ENCODE measurements around the gene IFT122. TPM values are rescaled to one million over a fixed set of nuclear protein-coding genes. Genes with fewer than 3 reads are reported as not detected.

Gene IFT122
- total RNA-seq, 5 donors from 2014 or later (not counting 1 experiment from before 2014, with no cell fraction given), result 15.0 to 23.9 (median 18.1) TPM

DNA sequence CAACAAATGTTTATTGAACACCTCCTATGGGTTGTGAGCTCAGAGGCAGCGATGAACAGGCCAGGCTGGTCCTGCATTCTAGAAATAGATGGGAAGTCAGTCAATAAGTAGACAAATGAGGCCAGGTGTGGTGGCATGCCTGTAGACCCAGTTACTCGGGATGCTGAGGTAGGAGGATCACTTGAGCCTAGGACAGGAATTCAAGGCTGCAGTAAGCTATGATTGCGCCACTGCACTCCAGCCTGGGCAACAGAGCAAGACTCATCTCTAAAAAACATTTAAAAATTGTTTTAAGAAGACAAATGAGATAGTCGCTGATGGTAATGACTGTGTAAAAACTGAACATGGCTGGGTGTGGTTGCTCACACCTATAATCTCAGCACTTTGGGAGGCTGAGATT is 84.1 kb downstream of the IFT122 start:
- CTCF ChIA-PET, result no interaction called here
- Histone ChIP-seq H3K27ac (ENCODE audit: low read length) (no peak overlapping the region), H3K27me3 (replicated peaks in 1 of 2; ENCODE audit: control insufficient read depth in 2 of 2, extremely low read depth in 1 of 2, insufficient read depth in 2 of 2, low read length in 1 of 2) (no peaks in the 10 kb centered on the region), H3K9me3 (no peaks in the 10 kb centered on the region), H3K4me3 (ENCODE audit: control insufficient read depth in 1 of 2, extremely low read depth in 1 of 2, low read length in 1 of 2) (no peak overlapping the region), H3K4me1 (ENCODE audit: control insufficient read depth in 1 of 2, extremely low read depth in 1 of 2, insufficient read depth in 2 of 2, low read length in 2 of 2) (no peaks in the 10 kb centered on the region), H3K36me3 (ENCODE audit: control insufficient read depth in 2 of 2, extremely low read depth in 1 of 2, insufficient read depth in 1 of 2, low read length in 1 of 2) (no peaks in the 10 kb centered on the region)
- no peak for DNase-seq
- H3K9me3 Mint-ChIP-seq, result no peaks in the 10 kb centered on the region
- WGBS (ENCODE audit: insufficient coverage), result 100% methylated on average over 1 of the region's 4 CpGs
- no peak overlapping the region for H3K4me3 Mint-ChIP-seq
- H3K27ac Mint-ChIP-seq, result no peak overlapping the region
- peaks cover 2% of the 10 kb centered on the region for H3K36me3 Mint-ChIP-seq
- ATAC-seq (replicated peaks in 1 of 4), result no peak
- H3K27me3 Mint-ChIP-seq, result no peaks in the 10 kb centered on the region
- POLR2A ChIA-PET, result interaction anchor here in 1 of 2 donors (0.5 kb wide), 1 partner anchor 13 kb away, joined by 17 read pairs; no protein-coding TSS in a partner anchor
- no peaks in the 10 kb centered on the region for H3K4me1 Mint-ChIP-seq

- ATAC-seq (replicated peaks in 1 of 4), result no peak
- Mint-ChIP-seq H3K36me3 (no peaks in the 10 kb centered on the region), H3K27ac (no peak overlapping the region), H3K27me3 (no peaks in the 10 kb centered on the region), H3K9me3 (no peaks in the 10 kb centered on the region), H3K4me1 (no peaks in the 10 kb centered on the region), H3K4me3 (no peak overlapping the region)
- Histone ChIP-seq H3K4me3 (ENCODE audit: control insufficient read depth in 1 of 2, extremely low read depth in 1 of 2, low read length in 1 of 2) (no peak overlapping the region), H3K4me1 (ENCODE audit: control insufficient read depth in 1 of 2, extremely low read depth in 1 of 2, insufficient read depth in 2 of 2, low read length in 2 of 2) (no peaks in the 10 kb centered on the region), H3K27me3 (replicated peaks in 1 of 2; ENCODE audit: control insufficient read depth in 2 of 2, extremely low read depth in 1 of 2, insufficient read depth in 2 of 2, low read length in 1 of 2) (no peaks in the 10 kb centered on the region), H3K27ac (ENCODE audit: low read length) (no peak overlapping the region), H3K36me3 (ENCODE audit: control insufficient read depth in 2 of 2, extremely low read depth in 1 of 2, insufficient read depth in 1 of 2, low read length in 1 of 2) (no peaks in the 10 kb centered on the region), H3K9me3 (no peaks in the 10 kb centered on the region)
- ChIA-PET CTCF (no interaction called here), POLR2A (no interaction called here)
- 92% methylated on average over 3 of the region's 8 CpGs for WGBS (ENCODE audit: insufficient coverage)
- no peak for DNase-seq
These were observed 85.4 kb downstream of the IFT122 start for GRCh38 chr3:129525341-129525968.

DNA sequence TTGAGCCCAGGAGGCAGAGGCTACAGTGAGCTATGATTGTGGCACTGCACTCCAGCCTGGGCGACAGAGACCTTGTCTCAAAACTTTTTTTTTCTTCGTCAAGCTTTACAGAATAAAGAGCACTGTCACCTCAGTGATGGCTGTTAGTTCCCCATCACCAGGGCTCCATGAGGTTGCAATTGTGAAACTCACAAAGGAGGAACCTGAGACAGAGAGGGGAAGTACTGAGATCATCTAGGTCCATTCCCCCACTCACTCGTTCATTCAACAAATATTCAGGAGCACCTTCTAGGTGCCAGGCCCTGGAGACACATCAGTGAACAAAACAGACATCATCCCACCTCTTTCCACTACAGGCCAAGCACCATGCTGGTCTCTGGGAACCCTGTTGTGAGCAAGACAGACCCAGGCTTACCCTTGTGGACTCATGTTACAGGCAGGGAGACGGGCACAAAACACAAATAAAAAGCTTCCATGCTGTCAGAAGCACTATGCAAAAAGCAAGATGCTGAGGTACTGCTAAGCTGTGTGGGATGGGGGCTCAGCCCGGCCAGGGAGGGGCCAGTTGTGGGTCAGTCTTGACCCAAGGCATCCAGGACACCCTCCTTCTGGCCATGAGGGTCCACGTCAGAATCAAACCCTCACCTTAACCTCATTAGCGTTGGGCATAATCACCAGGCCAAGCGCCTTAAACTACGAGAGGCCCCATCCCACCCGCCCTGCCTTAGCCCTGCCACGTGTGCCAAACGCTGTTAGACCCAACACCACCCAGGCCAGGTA is 86.3 kb downstream of the IFT122 start:
- H3K27me3 Mint-ChIP-seq, result no peaks in the 10 kb centered on the region
- H3K4me3 Mint-ChIP-seq, result no peak overlapping the region
- ChIA-PET CTCF (no interaction called here), POLR2A (no interaction called here)
- no peaks in the 10 kb centered on the region for H3K4me1 ChIP-seq (ENCODE audit: control insufficient read depth in 1 of 2, extremely low read depth in 1 of 2, insufficient read depth in 2 of 2, low read length in 2 of 2)
- DNase-seq (peak in 1 of 35 experiments; percentile 31), ATAC-seq (replicated peaks in 1 of 4) (no peak)
- H3K27me3 ChIP-seq (replicated peaks in 1 of 2; ENCODE audit: control insufficient read depth in 2 of 2, extremely low read depth in 1 of 2, insufficient read depth in 2 of 2, low read length in 1 of 2), result peaks cover 0 to 2% of the 10 kb centered on the region in 2 experiments
- no peak overlapping the region for H3K27ac ChIP-seq (ENCODE audit: low read length)
- H3K4me1 Mint-ChIP-seq, result no peaks in the 10 kb centered on the region
- 91% methylated on average over 4 of the region's 12 CpGs for WGBS (ENCODE audit: insufficient coverage)
- H3K9me3 ChIP-seq, result no peaks in the 10 kb centered on the region
- no peaks in the 10 kb centered on the region for H3K36me3 Mint-ChIP-seq
- peak overlapping the region in 1 of 2 donors; percentile 44 for H3K27ac Mint-ChIP-seq
- H3K36me3 ChIP-seq (ENCODE audit: control insufficient read depth in 2 of 2, extremely low read depth in 1 of 2, insufficient read depth in 1 of 2, low read length in 1 of 2), result no peaks in the 10 kb centered on the region
- no peak overlapping the region for H3K4me3 ChIP-seq (ENCODE audit: control insufficient read depth in 1 of 2, extremely low read depth in 1 of 2, low read length in 1 of 2)
- H3K9me3 Mint-ChIP-seq, result no peaks in the 10 kb centered on the region

DNA sequence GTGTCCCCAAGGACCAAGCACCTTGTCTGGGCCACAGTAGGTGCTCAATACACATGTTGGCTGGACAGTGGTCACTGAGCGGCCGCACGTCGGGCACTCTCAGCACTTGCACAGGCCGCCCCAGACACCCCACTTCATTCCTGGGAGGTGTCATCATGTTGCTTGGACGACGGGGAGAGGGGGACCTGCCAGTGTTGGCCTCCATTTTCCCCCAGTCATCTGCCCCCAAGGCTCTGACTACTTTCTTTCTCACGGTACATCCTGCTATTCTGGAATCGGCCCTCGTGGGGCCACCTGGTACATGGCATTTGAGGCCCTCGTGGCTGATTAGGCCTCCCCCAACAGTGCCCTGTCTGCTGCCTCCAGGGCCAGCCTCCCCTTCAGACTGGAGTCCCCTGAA is 87.2 kb downstream of the IFT122 start:
- ATAC-seq (replicated peaks in 1 of 4), result no peak
- 92% methylated on average over 11 of the region's 11 CpGs for WGBS (ENCODE audit: insufficient coverage)

GRCh38 chr3:129528589-129529100 is 88.6 kb downstream of the IFT122 start, which contains the start of gene RHO:
Gene RHO, plus strand, starts transcription at chr3:129528639. Its CDS starts 95 bp downstream, at chr3:129528734.
- no peaks in the 10 kb centered on the region for H3K4me1 Mint-ChIP-seq
- H3K27ac Mint-ChIP-seq, result no peak within 1 kb of the TSS
- no peak for ATAC-seq (replicated peaks in 1 of 4)
- H3K9me3 ChIP-seq, result no peaks in the 10 kb centered on the region
- no peak within 1 kb of the TSS for H3K4me3 Mint-ChIP-seq
- no peaks in the 10 kb centered on the region for H3K9me3 Mint-ChIP-seq
- 85% methylated on average over 9 of the region's 18 CpGs for WGBS (ENCODE audit: insufficient coverage)
- H3K4me3 ChIP-seq (ENCODE audit: control insufficient read depth in 1 of 2, extremely low read depth in 1 of 2, low read length in 1 of 2), result no peak within 1 kb of the TSS
- DNase-seq, result no peak
- ChIA-PET CTCF (interaction anchor here in 1 of 2 donors (0.6 kb wide), 1 partner anchor 69 kb away, joined by 4 read pairs; no protein-coding TSS in a partner anchor), POLR2A (no interaction called here)
- no peaks in the 10 kb centered on the region for H3K36me3 ChIP-seq (ENCODE audit: control insufficient read depth in 2 of 2, extremely low read depth in 1 of 2, insufficient read depth in 1 of 2, low read length in 1 of 2)
- peaks cover 0 to 2% of the 10 kb centered on the region in 2 donors for H3K27me3 Mint-ChIP-seq
- no peaks in the 10 kb centered on the region for H3K36me3 Mint-ChIP-seq
- no peak within 1 kb of the TSS for H3K27ac ChIP-seq (ENCODE audit: low read length)
- no peaks in the 10 kb centered on the region for H3K4me1 ChIP-seq (ENCODE audit: control insufficient read depth in 1 of 2, extremely low read depth in 1 of 2, insufficient read depth in 2 of 2, low read length in 2 of 2)
- H3K27me3 ChIP-seq (replicated peaks in 1 of 2; ENCODE audit: control insufficient read depth in 2 of 2, extremely low read depth in 1 of 2, insufficient read depth in 2 of 2, low read length in 1 of 2), result peaks cover 0 to 15% of the 10 kb centered on the region in 2 experiments

More for the DNA sequence above, 87.2 kb downstream of the IFT122 start:
- Mint-ChIP-seq H3K4me3 (no peak overlapping the region), H3K27ac (no peak overlapping the region), H3K27me3 (peaks cover 0 to 2% of the 10 kb centered on the region in 2 donors), H3K9me3 (no peaks in the 10 kb centered on the region), H3K4me1 (no peaks in the 10 kb centered on the region), H3K36me3 (no peaks in the 10 kb centered on the region)
- H3K4me1 ChIP-seq (ENCODE audit: control insufficient read depth in 1 of 2, extremely low read depth in 1 of 2, insufficient read depth in 2 of 2, low read length in 2 of 2), result no peaks in the 10 kb centered on the region
- POLR2A ChIA-PET, result no interaction called here
- peaks cover 0 to 9% of the 10 kb centered on the region in 2 experiments for H3K27me3 ChIP-seq (replicated peaks in 1 of 2; ENCODE audit: control insufficient read depth in 2 of 2, extremely low read depth in 1 of 2, insufficient read depth in 2 of 2, low read length in 1 of 2)
- H3K27ac ChIP-seq (ENCODE audit: low read length), result no peak overlapping the region
- no peaks in the 10 kb centered on the region for H3K9me3 ChIP-seq
- CTCF ChIA-PET, result no interaction called here
- no peaks in the 10 kb centered on the region for H3K36me3 ChIP-seq (ENCODE audit: control insufficient read depth in 2 of 2, extremely low read depth in 1 of 2, insufficient read depth in 1 of 2, low read length in 1 of 2)
- DNase-seq, result no peak
- no peak overlapping the region for H3K4me3 ChIP-seq (ENCODE audit: control insufficient read depth in 1 of 2, extremely low read depth in 1 of 2, low read length in 1 of 2)

GRCh38 chr3:129529436-129530210 is 89.6 kb downstream of the IFT122 start:
- Mint-ChIP-seq H3K4me1 (no peaks in the 10 kb centered on the region), H3K4me3 (no peak overlapping the region), H3K9me3 (no peaks in the 10 kb centered on the region), H3K27ac (no peak overlapping the region), H3K36me3 (no peaks in the 10 kb centered on the region), H3K27me3 (peaks cover 0 to 2% of the 10 kb centered on the region in 2 donors)
- POLR2A ChIA-PET, result no interaction called here
- peaks cover 0 to 15% of the 10 kb centered on the region in 2 experiments for H3K27me3 ChIP-seq (replicated peaks in 1 of 2; ENCODE audit: control insufficient read depth in 2 of 2, extremely low read depth in 1 of 2, insufficient read depth in 2 of 2, low read length in 1 of 2)
- CTCF ChIA-PET, result interaction anchor here in 1 of 2 donors (0.6 kb wide), 1 partner anchor 38 kb away, joined by 3 read pairs; no protein-coding TSS in a partner anchor
- ATAC-seq (replicated peaks in 1 of 4) (no peak), DNase-seq (no peak)
- 95% methylated on average over 10 of the region's 12 CpGs for WGBS (ENCODE audit: insufficient coverage)
- no peaks in the 10 kb centered on the region for H3K4me1 ChIP-seq (ENCODE audit: control insufficient read depth in 1 of 2, extremely low read depth in 1 of 2, insufficient read depth in 2 of 2, low read length in 2 of 2)
- no peaks in the 10 kb centered on the region for H3K36me3 ChIP-seq (ENCODE audit: control insufficient read depth in 2 of 2, extremely low read depth in 1 of 2, insufficient read depth in 1 of 2, low read length in 1 of 2)
- no peak overlapping the region for H3K27ac ChIP-seq (ENCODE audit: low read length)
- H3K4me3 ChIP-seq (ENCODE audit: control insufficient read depth in 1 of 2, extremely low read depth in 1 of 2, low read length in 1 of 2), result no peak overlapping the region
- H3K9me3 ChIP-seq, result no peaks in the 10 kb centered on the region

All from T-cell (primary cell).